Motor neuron (in vitro differentiated cells): ENCODE data around the gene SMIM41. TPM values are rescaled to one million over a fixed set of nuclear protein-coding genes. Genes with fewer than 3 reads are reported as not detected.

Source experiments
- ATAC-seq, 8 experiments: fragments of 200-7000 bp; cut with Tn5 transposase; replicated peaks in 6 of 8; 2 replicates each; pipeline ENCODE4 v1.8.0; 2021; ENCODE audit warnings: mild to moderate bottlenecking in 8 of 8, moderate library complexity in 8 of 8
- H3K27ac ChIP-seq, 2 donors: fragments of 250-450 bp; sonication (Bioruptor Pico); 2 replicates each; pipeline ENCODE4 v1.9.0; 2021; ENCODE audit warnings: antibody characterized with exemption in 2 of 2, mild to moderate bottlenecking in 2 of 2, moderate library complexity in 1 of 2
- H3K4me1 ChIP-seq, 2 donors: fragments of 250-450 bp; sonication (Bioruptor Pico); replicated peaks in 1 of 2; 2 replicates each; pipeline ENCODE4 v1.6.1; 2021; ENCODE audit warnings: antibody characterized with exemption in 2 of 2, mild to moderate bottlenecking in 2 of 2, moderate library complexity in 1 of 2
- H3K4me3 ChIP-seq, 5 donors: fragments of 250-450 bp; sonication (Bioruptor Pico); 2 replicates each; pipeline ENCODE4 v1.9.0; 2021; ENCODE audit warnings: antibody characterized with exemption in 5 of 5, mild to moderate bottlenecking in 5 of 5, moderate library complexity in 4 of 5
- WGBS, 10 experiments: fragments of 450-650 bp; shearing (Covaris generic); methylation state at CpG; one replicate each; pipeline ENCODE4 v1.0.0; 2022; 5-methylcytosine and 5-hydroxymethylcytosine counted together
- in situ Hi-C, 9 experiments: fragments of 400-800 bp; cut with MboI; loops; one replicate each; pipeline ENCODE4 v1.15.0; 2021; ENCODE audit warnings: low sequenced_read_pairs in 9 of 9, low pct_unique_long_range_greater_than_20kb in 2 of 9; ENCODE audit not compliant: unreplicated experiment in 9 of 9
- total RNA-seq, 8 experiments: library from RNA; unstranded; fragments of 300-600 nt; gene quantifications; 2 replicates each; pipeline versions ENCODE4 v1.2.3 to v1.2.4, GENCODE V29; 2022

SMIM41 gene
- total RNA-seq, 8 experiments from 2014 or later, result not detected

- Histone ChIP-seq H3K27ac (no peak overlapping the region), H3K4me1 (peaks cover 6 to 8% of the 10 kb centered on the region in 2 donors), H3K4me3 (no peak overlapping the region)
- 55 to 100% (median 90%) methylated on average over 1 to 2 of the region's 11 CpGs; no CpG with 5 or more reads in 6 of the 10 experiments for WGBS, 10 experiments
- in situ Hi-C loops, result loop anchor here in 1 of 9 experiments (25.0 kb wide), 1 partner anchor 840 kb away; no protein-coding TSS in a partner anchor
- ATAC-seq, result peak in 2 of 8 experiments; percentile 1
Observed at GRCh38 chr12:52146822-52147366, 67.4 kb downstream of the SMIM41 start.

- ATAC-seq, result peak; percentile 59 to 92 (median 84)
- 0 to 93% (median 87%) methylated on average over 1 to 2 of the region's 17 CpGs; no CpG with 5 or more reads in 6 of the 10 experiments for WGBS, 10 experiments
- peaks cover 6 to 8% of the 10 kb centered on the region in 2 donors for H3K4me1 ChIP-seq
- in situ Hi-C loops, result loop anchor here in 1 of 9 experiments (25.0 kb wide), 1 partner anchor 840 kb away; no protein-coding TSS in a partner anchor
- no peak overlapping the region for H3K27ac ChIP-seq
- H3K4me3 ChIP-seq, result no peak overlapping the region
Observed at GRCh38 chr12:52147367-52147963, 68.0 kb downstream of the SMIM41 start.

- Histone ChIP-seq H3K27ac (no peak overlapping the region), H3K4me3 (no peak overlapping the region), H3K4me1 (peaks cover 6 to 8% of the 10 kb centered on the region in 2 donors)
- WGBS, 10 experiments, result 50 to 80% methylated on average over 1 of the region's 10 CpGs; no CpG with 5 or more reads in 8 of the 10 experiments
- in situ Hi-C loops, result loop anchor here in 1 of 9 experiments (25.0 kb wide), 1 partner anchor 839 kb away; no protein-coding TSS in a partner anchor
- ATAC-seq, result no peak
Observed at GRCh38 chr12:52147964-52148463, 68.5 kb downstream of the SMIM41 start.

GRCh38 chr12:52148464-52149181 lies 69.1 kb downstream of the SMIM41 start:
- in situ Hi-C loops, result loop anchor here in 1 of 9 experiments (25.0 kb wide), 1 partner anchor 839 kb away; no protein-coding TSS in a partner anchor
- ATAC-seq, result no peak
- peaks cover 6 to 8% of the 10 kb centered on the region in 2 donors for H3K4me1 ChIP-seq
- no peak overlapping the region for H3K4me3 ChIP-seq
- WGBS, 10 experiments, result 73 to 83% methylated on average over 4 of the region's 14 CpGs; no CpG with 5 or more reads in 8 of the 10 experiments
- H3K27ac ChIP-seq, result no peak overlapping the region

GRCh38 chr12:52149182-52149641 lies 69.7 kb downstream of the SMIM41 start:
- WGBS, 10 experiments, result 20 to 100% (median 77%) methylated on average over 1 to 5 of the region's 6 CpGs; no CpG with 5 or more reads in 1 of the 10 experiments
- peaks cover 6 to 8% of the 10 kb centered on the region in 2 donors for H3K4me1 ChIP-seq

GRCh38 chr12:52149651-52150241 lies 70.2 kb downstream of the SMIM41 start:
- in situ Hi-C loops, result loop anchor here in 3 of 9 experiments (10.0 to 25.0 kb wide), 3 partner anchors 175 to 838 kb away; partner anchors contain the start of gene KRT83 (in 2 of the 3)
- peaks cover 6 to 8% of the 10 kb centered on the region in 2 donors for H3K4me1 ChIP-seq
- ATAC-seq, result no peak
- H3K27ac ChIP-seq, result no peak overlapping the region
- H3K4me3 ChIP-seq, result no peak overlapping the region
- WGBS, 10 experiments, result 93 to 100% (median 100%) methylated on average over 1 to 3 of the region's 5 CpGs; no CpG with 5 or more reads in 7 of the 10 experiments

More at GRCh38 chr12:52149182-52149641, 69.7 kb downstream of the SMIM41 start:
- Histone ChIP-seq H3K4me3 (no peak overlapping the region), H3K27ac (no peak overlapping the region)
- in situ Hi-C loops, result loop anchor here in 1 of 9 experiments (25.0 kb wide), 1 partner anchor 838 kb away; no protein-coding TSS in a partner anchor
- ATAC-seq, result no peak

- in situ Hi-C loops, result loop anchor here in 3 of 9 experiments (10.0 kb wide), 2 partner anchors 174 to 734 kb away; partner anchors contain the start of gene KRT83 (in 2 of the 3)
Observed at GRCh38 chr12:52151153-52151836, 71.8 kb downstream of the SMIM41 start.

GRCh38 chr12:52151837-52152783 lies 72.6 kb downstream of the SMIM41 start:
- no peak overlapping the region for H3K27ac ChIP-seq
- peak; percentile 18 to 79 (median 58) for ATAC-seq
- in situ Hi-C loops, result loop anchor here in 3 of 9 experiments (10.0 kb wide), 2 partner anchors 173 to 733 kb away; partner anchors contain the start of gene KRT83 (in 2 of the 3)
- WGBS, 10 experiments, result 0 to 83% (median 13%) methylated on average over 1 to 3 of the region's 63 CpGs; no CpG with 5 or more reads in 7 of the 10 experiments
- H3K4me3 ChIP-seq, result peak overlapping the region in 1 of 5 donors; percentile 16
- no peaks in the 10 kb centered on the region for H3K4me1 ChIP-seq

More at GRCh38 chr12:52151153-52151836, 71.8 kb downstream of the SMIM41 start:
- H3K4me1 ChIP-seq, result no peaks in the 10 kb centered on the region
- WGBS, 10 experiments, result 60 to 95% (median 86%) methylated on average over 2 to 6 of the region's 10 CpGs; no CpG with 5 or more reads in 4 of the 10 experiments
- no peak overlapping the region for H3K4me3 ChIP-seq
- no peak for ATAC-seq
- H3K27ac ChIP-seq, result no peak overlapping the region

- WGBS, 10 experiments, result 40 to 100% (median 70%) methylated on average over 1 to 2 of the region's 5 CpGs; no CpG with 5 or more reads in 6 of the 10 experiments
- ATAC-seq, result no peak
- H3K4me3 ChIP-seq, result no peak overlapping the region
- H3K27ac ChIP-seq, result no peak overlapping the region
- no peaks in the 10 kb centered on the region for H3K4me1 ChIP-seq
- in situ Hi-C loops, result loop anchor here in 3 of 9 experiments (10.0 kb wide), 2 partner anchors 172 to 732 kb away; partner anchors contain the start of gene KRT83 (in 2 of the 3)
Observed at GRCh38 chr12:52152905-52153317, 73.4 kb downstream of the SMIM41 start.

GRCh38 chr12:52155048-52155868 lies 75.8 kb downstream of the SMIM41 start:
- 20 to 60% (median 48%) methylated on average over 1 to 4 of the region's 8 CpGs; no CpG with 5 or more reads in 5 of the 10 experiments for WGBS, 10 experiments
- in situ Hi-C loops, result loop anchor here in 3 of 9 experiments (10.0 kb wide), 2 partner anchors 170 to 730 kb away; partner anchors contain the start of gene KRT83 (in 2 of the 3)
- Histone ChIP-seq H3K4me1 (no peaks in the 10 kb centered on the region), H3K27ac (no peak overlapping the region), H3K4me3 (no peak overlapping the region)
- peak in 7 of 8 experiments; percentile 20 to 78 (median 47) for ATAC-seq
